Activated CD8-positive, alpha-beta memory T cell treated with anti-CD3 and anti-CD28 coated beads, Interleukin-2, amount 50 U/mL, for 24 hours (primary cell): ENCODE measurements around the gene NXNL2.

Source experiments
- DNase-seq: peaks from one replicate; pipeline ENCODE4 v3.0.0-alpha.2; 2020; ENCODE audit errors: extremely low read depth

Gene NXNL2

GRCh38 chr9:88531920-88532698 lies 2.9 kb upstream of the NXNL2 start:
- DNase-seq = no peak

- no peak for DNase-seq
Observed at GRCh38 chr9:88533951-88534455, 975 bp upstream of the NXNL2 start.

- no peak for DNase-seq
Observed at GRCh38 chr9:88535226-88536022, 446 bp downstream of the NXNL2 start.

GRCh38 chr9:88536023-88536324 lies 996 bp downstream of the NXNL2 start:
- DNase-seq = no peak

- DNase-seq = no peak
Observed at GRCh38 chr9:88536951-88537760, 2.2 kb downstream of the NXNL2 start.

- no peak for DNase-seq
Observed at GRCh38 chr9:88537761-88538091, 2.7 kb downstream of the NXNL2 start.

- DNase-seq = no peak
Observed at GRCh38 chr9:88538311-88539085, 3.5 kb downstream of the NXNL2 start.

GRCh38 chr9:88539246-88539645 lies 4.3 kb downstream of the NXNL2 start:
- DNase-seq = no peak

GRCh38 chr9:88540251-88540763 lies 5.3 kb downstream of the NXNL2 start:
- DNase-seq = no peak

GRCh38 chr9:88544245-88544644 lies 9.3 kb downstream of the NXNL2 start:
- no peak for DNase-seq

GRCh38 chr9:88551546-88552137 lies 16.7 kb downstream of the NXNL2 start:
- no peak for DNase-seq

GRCh38 chr9:88553350-88553749 lies 18.4 kb downstream of the NXNL2 start:
- DNase-seq = no peak

- DNase-seq = no peak
Observed at GRCh38 chr9:88555268-88555980, 20.4 kb downstream of the NXNL2 start.

- no peak for DNase-seq
Observed at GRCh38 chr9:88559661-88560060, 24.7 kb downstream of the NXNL2 start.

GRCh38 chr9:88567870-88568269 lies 32.9 kb downstream of the NXNL2 start:
- DNase-seq = no peak

- no peak for DNase-seq
Observed at GRCh38 chr9:88571419-88571818, 36.4 kb downstream of the NXNL2 start.

GRCh38 chr9:88572684-88573083 lies 37.7 kb downstream of the NXNL2 start:
- no peak for DNase-seq

- DNase-seq = no peak
Observed at GRCh38 chr9:88574953-88575352, 40.0 kb downstream of the NXNL2 start.

GRCh38 chr9:88577256-88578120 lies 42.5 kb downstream of the NXNL2 start:
- no peak for DNase-seq
